SK-N-SH (cell line): ENCODE results near the gene AUP1.

Experiments
- CHD2 ChIP-seq: fragments of 150-350 bp; IDR thresholded peaks from 2 replicates; pipeline ENCODE4 v1.6.1; 2018; ENCODE audit warnings: low read length; ENCODE audit not compliant: partially characterized antibody
- CTCF ChIP-seq: fragments of 200-600 bp; sonication (generic); IDR thresholded peaks from 2 replicates; pipeline ENCODE4 v1.6.1; 2017; ENCODE audit warnings: antibody characterized with exemption, mild to moderate bottlenecking, moderate library complexity
- EP300 ChIP-seq, 2 experiments: IDR thresholded peaks; 2 replicates each; pipeline versions ENCODE4 v1.4.0 to v1.6.1; 2012; ENCODE audit warnings: borderline replicate concordance in 1 of 2, low read depth in 1 of 2, low read length in 1 of 2
- EZH2phosphoT487 ChIP-seq: fragments of 200-600 bp; sonication (generic); IDR thresholded peaks from 2 replicates; pipeline ENCODE4 v1.6.1; 2017; ENCODE audit warnings: low read depth, mixed run types, mild to moderate bottlenecking, antibody characterized with exemption, moderate library complexity, borderline replicate concordance
- JUND ChIP-seq: IDR thresholded peaks from 2 replicates; pipeline ENCODE4 v1.4.0; 2012
- MAX ChIP-seq: IDR thresholded peaks from 2 replicates; pipeline ENCODE4 v1.4.0; 2012; ENCODE audit warnings: low read depth
- NRF1 ChIP-seq: IDR thresholded peaks from 2 replicates; pipeline ENCODE4 v1.6.1; 2012; ENCODE audit warnings: low read depth, mild to moderate bottlenecking, low read length
- REST ChIP-seq: IDR thresholded peaks from 2 replicates; pipeline ENCODE4 v1.6.1; 2012; ENCODE audit warnings: mild to moderate bottlenecking, low read depth, low read length, moderate library complexity
- SMC3 ChIP-seq: IDR thresholded peaks from 2 replicates; pipeline ENCODE4 v1.6.1; 2012; ENCODE audit warnings: low read depth, low read length, improper control_type of control experiment
- TAF1 ChIP-seq: IDR thresholded peaks from 2 replicates; pipeline ENCODE4 v1.6.1; 2012; ENCODE audit warnings: low read depth, mild to moderate bottlenecking, low read length, moderate library complexity, borderline replicate concordance
- YY1 ChIP-seq: IDR thresholded peaks from 2 replicates; pipeline ENCODE4 v1.4.0; 2012; ENCODE audit warnings: low read depth, mild to moderate bottlenecking
- ZBTB33 ChIP-seq: IDR thresholded peaks from 2 replicates; pipeline ENCODE4 v1.4.0; 2012; ENCODE audit warnings: low read depth, borderline replicate concordance

GRCh38 chr2:74576211-74576862 is 46.8 kb upstream of the AUP1 start:
- TF ChIP-seq CTCF (no peak), YY1 (no peak), TAF1 (no peak), MAX (no peak), ZBTB33 (no peak), JUND (no peak), NRF1 (no peak), EP300 (IDR thresholded peaks at IDR 0.05; ENCODE audit: borderline replicate concordance in 1 of 2, low read depth in 1 of 2, low read length in 1 of 2) (no peak), EZH2phosphoT487 (no peak), REST (no peak), SMC3 (no peak), CHD2 (no peak)
